Small intestine (tissue), 7 donors: ENCODE measurements around the gene UQCRHL. TPM values are rescaled to one million over a fixed set of nuclear protein-coding genes. Genes with fewer than 3 reads are reported as not detected.
A peak's percentile ranks its signal among the peaks of the same experiment; 100 is the strongest.

Experiments used
- DNase-seq, 2 donors: peaks; one replicate each; pipeline versions ENCODE4 v3.0.0 to v3.0.0-alpha.2; 2013
- FAIRE-seq: peaks from 2 replicates; lab custom pipeline; 2012; peaks lifted over from hg19 to GRCh38; lab: Jason Lieb, UNC
- H3K27ac ChIP-seq, 3 donors: one replicate each; pipeline ENCODE4 v1.5.1; 2013; ENCODE audit warnings: low read length in 2 of 3, mild to moderate bottlenecking in 2 of 3, control low read depth in 1 of 3, inconsistent platforms in 1 of 3, low read depth in 1 of 3, moderate library complexity in 1 of 3
- H3K27me3 ChIP-seq, 3 donors: one replicate each; pipeline ENCODE4 v1.6.1; 2013; ENCODE audit warnings: low read length in 3 of 3, inconsistent platforms in 1 of 3; ENCODE audit not compliant: control insufficient read depth in 3 of 3, insufficient read depth in 3 of 3
- H3K36me3 ChIP-seq, 3 donors: one replicate each; pipeline ENCODE4 v1.6.1; 2013; ENCODE audit warnings: low read length in 3 of 3, inconsistent platforms in 1 of 3, low read depth in 1 of 3, mild to moderate bottlenecking in 1 of 3, moderate library complexity in 1 of 3; ENCODE audit not compliant: control insufficient read depth in 3 of 3, insufficient read depth in 2 of 3
- H3K4me1 ChIP-seq, 3 donors: one replicate each; pipeline ENCODE4 v1.6.1; 2013; ENCODE audit warnings: low read length in 2 of 3, inconsistent platforms in 1 of 3, low read depth in 1 of 3, mild to moderate bottlenecking in 1 of 3, moderate library complexity in 1 of 3; ENCODE audit not compliant: control insufficient read depth in 3 of 3, insufficient read depth in 2 of 3
- H3K4me3 ChIP-seq, 3 donors: one replicate each; pipeline ENCODE4 v1.5.1; 2013; ENCODE audit warnings: low read length in 3 of 3, control low read depth in 1 of 3, inconsistent platforms in 1 of 3, low read depth in 1 of 3, mild to moderate bottlenecking in 1 of 3, moderate library complexity in 1 of 3
- H3K9me3 ChIP-seq, 2 donors: one replicate each; pipeline ENCODE4 v1.6.1; 2013; ENCODE audit warnings: low read depth in 1 of 2, low read length in 1 of 2; ENCODE audit not compliant: control insufficient read depth in 2 of 2, insufficient read depth in 1 of 2
- WGBS, 3 donors: extraction: QIAGEN DNeasy Blood & Tissue Kit; methylation state at CpG; one replicate each; pipeline ENCODE4 v1.1.7; 2013; 5-methylcytosine and 5-hydroxymethylcytosine counted together
- polyA plus RNA-seq, 4 donors: library from polyadenylated mRNA; stranded (reverse) in 3 of 4; unstranded in 1 of 4; fragments of 200-250 nt in 3 of 4; fragments of 120-200 nt in 1 of 4; gene quantifications; one replicate each; pipeline versions ENCODE4 v1.2.1 to v1.2.3, GENCODE V29; 2013
- donor health status: healthy with polysubstance abuse.
- donor health status: control.
- donor health status: control.
- donor health status: Bipolar disorder and iron deficiency.
- donor health status: healthy.

Gene UQCRHL
- polyA plus RNA-seq, 4 donors: 2.7 to 4.7 (median 3.7) TPM

DNA sequence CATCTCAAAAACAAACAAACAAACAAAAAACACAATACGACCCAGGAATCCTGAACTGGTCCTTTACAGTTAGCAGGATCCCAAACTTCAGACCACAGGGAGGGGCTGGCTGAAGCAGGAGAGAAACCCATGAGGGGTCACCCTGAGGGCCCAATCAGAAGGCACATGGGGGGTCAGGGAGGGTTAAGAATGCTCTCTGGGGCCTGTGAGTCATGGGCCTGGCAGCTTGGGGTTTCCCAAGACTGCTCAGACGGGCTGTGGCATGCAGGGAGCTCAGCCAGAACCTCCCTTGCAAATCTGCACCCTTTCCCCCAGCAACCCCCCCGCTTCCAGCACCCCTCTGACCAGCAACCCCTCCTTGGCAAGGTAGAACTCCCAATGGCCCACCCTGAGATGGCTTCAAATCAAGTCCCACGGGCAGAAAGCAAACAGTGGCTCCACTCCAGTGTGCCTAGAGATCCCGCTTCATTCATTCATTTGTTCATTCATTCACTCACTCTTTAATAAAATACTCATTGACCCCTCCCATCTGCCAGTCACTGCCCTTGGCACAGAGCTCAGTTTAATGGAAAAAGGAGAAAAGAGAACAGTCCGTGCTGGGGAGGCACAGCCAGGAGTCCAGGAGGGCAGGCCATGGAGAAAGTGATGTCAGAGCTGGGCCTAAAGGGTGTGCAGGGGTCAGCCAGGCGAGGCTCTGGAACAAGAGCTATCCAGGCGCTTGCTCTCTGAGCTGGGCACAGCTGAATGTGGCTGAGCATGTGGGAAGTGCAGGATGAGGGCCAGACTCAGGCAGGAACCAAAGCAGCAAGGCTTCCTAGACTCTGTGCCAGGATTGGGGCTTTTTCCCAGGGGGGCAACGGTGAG is 8.2 kb downstream of the UQCRHL start:
- FAIRE-seq (no peak), DNase-seq (peak; percentile 47 to 81)
- H3K27me3 ChIP-seq: no peaks in the 10 kb centered on the region
- H3K4me1 ChIP-seq: peaks cover 5 to 57% (median 8%) of the 10 kb centered on the region in 3 donors
- 21 to 48% (median 45%) methylated on average over 9 of the region's 9 CpGs for WGBS, 3 donors
- no peaks in the 10 kb centered on the region for H3K36me3 ChIP-seq
- no peaks in the 10 kb centered on the region for H3K9me3 ChIP-seq
- peak overlapping the region in 1 of 3 donors; percentile 44 for H3K4me3 ChIP-seq
- peak overlapping the region; percentile 46 to 90 (median 88) for H3K27ac ChIP-seq

DNA sequence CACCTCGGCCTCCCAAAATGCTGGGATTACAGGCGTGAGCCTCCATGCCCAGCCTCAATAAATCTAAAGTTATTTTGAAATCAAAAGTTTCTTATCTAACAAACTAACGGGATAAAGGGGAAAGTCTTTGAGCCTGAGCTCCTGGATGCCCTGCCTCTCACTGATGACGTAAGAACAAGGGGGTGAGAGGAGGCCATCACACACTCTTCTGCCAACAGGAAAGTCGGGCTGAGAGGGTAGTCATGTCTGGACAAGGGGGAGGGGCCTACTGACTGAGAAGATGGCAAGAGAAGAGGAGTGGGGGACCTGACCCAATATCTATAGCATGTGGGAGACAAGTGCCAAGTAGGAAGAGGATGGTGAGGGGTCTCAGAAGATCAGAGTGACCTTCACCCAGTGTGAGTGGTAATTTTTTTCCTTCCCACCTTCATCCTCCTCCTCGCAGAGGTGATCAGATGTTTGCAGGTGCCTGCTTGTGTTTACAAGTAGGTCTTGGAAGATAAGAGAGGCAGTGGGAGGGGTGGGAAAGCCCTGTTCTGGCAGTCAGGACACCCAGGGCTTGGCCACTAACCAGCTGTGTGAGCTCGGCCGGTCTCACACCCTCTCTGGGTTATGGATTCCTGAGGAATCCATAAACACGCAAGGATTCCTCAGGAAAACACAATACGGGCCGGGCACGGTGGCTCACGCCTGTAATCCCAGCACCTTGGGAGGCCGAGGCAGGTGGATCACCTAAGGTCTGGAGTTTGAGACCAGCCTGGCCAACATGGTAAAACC is 9.6 kb downstream of the UQCRHL start:
- H3K27ac ChIP-seq: peak overlapping the region in 1 of 3 donors; percentile 50

GRCh38 chr1:15796086-15796462 is 11.4 kb downstream of the UQCRHL start:
- Histone ChIP-seq H3K9me3 (no peaks in the 10 kb centered on the region), H3K36me3 (peaks cover 0 to 2% (median 0%) of the 10 kb centered on the region in 3 donors), H3K4me1 (peaks cover 5 to 70% (median 12%) of the 10 kb centered on the region in 3 donors), H3K27me3 (no peaks in the 10 kb centered on the region), H3K27ac (peak overlapping the region; percentile 72 to 81 (median 76)), H3K4me3 (no peak overlapping the region)
- WGBS, 3 donors: 76 to 81% (median 77%) methylated on average over 2 of the region's 2 CpGs
- FAIRE-seq (no peak), DNase-seq (no peak)

More for the DNA sequence above, 9.6 kb downstream of the UQCRHL start:
- no peak for FAIRE-seq
- H3K27me3 ChIP-seq: no peaks in the 10 kb centered on the region
- peak in 1 of 2 donors; percentile 56 for DNase-seq
- WGBS, 3 donors: 33 to 70% (median 48%) methylated on average over 14 of the region's 14 CpGs
- peaks cover 5 to 69% (median 12%) of the 10 kb centered on the region in 3 donors for H3K4me1 ChIP-seq
- H3K4me3 ChIP-seq: no peak overlapping the region
- H3K9me3 ChIP-seq: no peaks in the 10 kb centered on the region
- H3K36me3 ChIP-seq: peaks cover 0 to 2% (median 0%) of the 10 kb centered on the region in 3 donors

DNA sequence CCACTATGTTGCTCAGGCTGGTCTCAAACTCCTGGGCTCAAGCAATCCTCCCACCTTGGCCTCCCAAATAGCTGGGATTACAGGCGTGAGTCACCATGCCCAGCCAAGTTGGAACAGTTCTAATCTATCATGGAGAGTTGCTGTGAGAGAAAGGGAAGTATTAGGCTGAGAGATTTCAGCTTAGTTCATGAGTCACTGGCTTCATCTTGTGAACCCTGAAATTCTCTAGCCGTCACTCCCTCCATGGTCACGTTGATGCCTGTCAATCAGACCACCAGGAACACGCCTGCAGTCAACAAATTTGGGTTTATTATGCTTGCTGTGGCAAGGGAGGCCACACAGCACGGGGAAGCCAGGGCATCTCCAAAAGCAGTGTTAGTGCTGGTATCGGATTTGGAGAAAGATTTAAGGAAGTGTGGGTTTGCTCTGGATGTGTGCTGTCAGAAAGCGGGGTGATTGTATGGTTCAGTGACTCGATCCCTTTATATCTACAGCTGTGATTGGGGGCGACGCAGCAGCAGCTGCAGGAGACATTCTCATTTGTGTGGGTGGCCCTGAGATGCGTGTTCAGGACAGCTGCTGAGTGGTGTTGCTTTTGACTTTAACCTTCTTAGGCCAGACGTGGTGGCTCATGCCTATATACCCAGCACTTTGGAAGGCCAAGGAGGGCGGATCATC is 18.7 kb downstream of the UQCRHL start:
- DNase-seq (peak in 1 of 2 donors; percentile 62), FAIRE-seq (no peak)
- 53 to 64% (median 60%) methylated on average over 13 of the region's 13 CpGs for WGBS, 3 donors
- H3K4me1 ChIP-seq: peaks cover 0 to 31% (median 0%) of the 10 kb centered on the region in 3 donors
- H3K27me3 ChIP-seq: no peaks in the 10 kb centered on the region
- peaks cover 0 to 32% (median 2%) of the 10 kb centered on the region in 3 donors for H3K36me3 ChIP-seq
- no peak overlapping the region for H3K4me3 ChIP-seq
- H3K27ac ChIP-seq: peak overlapping the region; percentile 2 to 48 (median 4)
- H3K9me3 ChIP-seq: no peaks in the 10 kb centered on the region

DNA sequence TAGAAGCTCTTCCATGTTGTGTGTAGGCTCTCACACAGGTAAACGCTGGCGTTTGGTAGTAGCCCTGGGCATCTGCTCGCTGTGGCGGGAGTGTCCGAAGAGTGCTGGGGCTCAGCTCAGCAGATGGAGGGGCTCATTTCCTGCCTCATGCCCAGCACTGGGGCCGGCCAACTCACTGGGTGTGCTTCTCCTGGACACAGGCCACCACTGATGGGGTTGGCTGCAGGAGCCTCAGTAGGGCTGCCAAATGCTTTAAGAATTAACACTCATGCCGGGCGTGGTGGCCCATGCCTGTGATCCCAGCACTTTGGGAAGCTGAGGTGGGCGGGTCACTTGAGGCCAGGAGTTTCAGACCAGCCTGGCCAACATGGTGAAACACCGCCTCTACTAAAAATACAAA is 20.9 kb downstream of the UQCRHL start:
- FAIRE-seq (no peak), DNase-seq (no peak)
- Histone ChIP-seq H3K27me3 (no peaks in the 10 kb centered on the region), H3K27ac (no peak overlapping the region), H3K9me3 (no peaks in the 10 kb centered on the region), H3K4me3 (no peak overlapping the region), H3K4me1 (peaks cover 0 to 18% (median 0%) of the 10 kb centered on the region in 3 donors), H3K36me3 (peaks cover 0 to 52% (median 5%) of the 10 kb centered on the region in 3 donors)
- 71 to 86% (median 80%) methylated on average over 10 of the region's 10 CpGs for WGBS, 3 donors

GRCh38 chr1:15785683-15786082 is 21.8 kb downstream of the UQCRHL start:
- FAIRE-seq: no peak
- Histone ChIP-seq H3K4me1 (peaks cover 0 to 27% (median 0%) of the 10 kb centered on the region in 3 donors), H3K27ac (no peak overlapping the region), H3K9me3 (no peaks in the 10 kb centered on the region), H3K27me3 (no peaks in the 10 kb centered on the region), H3K36me3 (peaks cover 0 to 61% (median 5%) of the 10 kb centered on the region in 3 donors), H3K4me3 (no peak overlapping the region)
- 81 to 97% (median 91%) methylated on average over 8 of the region's 8 CpGs for WGBS, 3 donors
- no peak for DNase-seq

DNA sequence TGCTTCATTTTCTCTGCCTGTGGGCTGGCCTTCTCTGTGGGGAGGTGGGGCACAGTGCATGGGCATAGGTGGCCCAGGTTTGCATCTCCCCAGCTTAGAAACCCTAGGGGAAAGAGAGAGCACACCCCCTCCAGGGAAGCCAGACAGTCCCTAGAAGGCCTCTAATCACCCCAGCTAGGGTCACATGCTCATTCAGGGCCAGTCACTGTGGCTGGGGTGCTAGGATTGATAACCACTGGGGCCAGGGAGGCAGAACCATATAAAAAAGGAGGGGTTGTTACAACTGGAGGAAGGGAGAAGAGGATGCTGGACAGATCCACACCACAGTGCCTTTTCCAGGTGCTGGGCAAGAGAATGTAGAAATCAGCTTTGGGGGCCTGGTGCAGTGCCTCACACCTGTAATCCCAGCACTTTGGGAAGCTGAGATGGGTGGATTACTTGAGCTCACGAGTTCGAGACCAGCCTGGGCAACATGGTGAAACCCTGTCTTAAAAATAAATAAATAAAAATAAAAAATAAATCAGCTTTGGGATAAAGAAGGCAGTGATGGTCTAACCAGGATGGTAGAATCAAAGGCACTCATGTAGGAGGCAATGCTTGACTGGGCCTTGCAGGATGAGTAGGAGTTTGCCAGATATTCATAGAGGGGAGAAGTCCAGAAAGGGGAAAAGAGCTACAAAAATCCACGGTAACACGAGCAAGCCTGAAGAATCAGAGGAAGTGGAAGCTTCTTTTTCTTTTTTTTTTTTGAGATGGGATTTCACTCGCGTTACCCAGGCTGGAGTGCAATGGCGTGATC is 29.3 kb downstream of the UQCRHL start:
- Histone ChIP-seq H3K4me1 (peaks cover 0 to 49% (median 2%) of the 10 kb centered on the region in 3 donors), H3K9me3 (no peaks in the 10 kb centered on the region), H3K27ac (peak overlapping the region in 2 of 3 donors; percentile 8 to 14), H3K36me3 (peaks cover 2 to 93% (median 15%) of the 10 kb centered on the region in 3 donors), H3K4me3 (no peak overlapping the region), H3K27me3 (no peaks in the 10 kb centered on the region)
- WGBS, 3 donors: 82 to 98% (median 85%) methylated on average over 7 of the region's 7 CpGs
- FAIRE-seq (no peak), DNase-seq (peak in 1 of 2 donors; percentile 51)
